A549 treated with Mapracorat at 1 μM for 4 hours (cell line): ENCODE data around the gene RBL1. TPM values are rescaled to one million over a fixed set of nuclear protein-coding genes. Genes with fewer than 3 reads are reported as not detected.

Experiments used
- total RNA-seq: library from RNA; stranded (reverse); fragments of 200-300 nt; extraction: Qiagen RNA extraction; gene quantifications from 5 replicates; pipeline ENCODE4 v1.2.3, GENCODE V29; 2022

The RBL1 gene, protein sequence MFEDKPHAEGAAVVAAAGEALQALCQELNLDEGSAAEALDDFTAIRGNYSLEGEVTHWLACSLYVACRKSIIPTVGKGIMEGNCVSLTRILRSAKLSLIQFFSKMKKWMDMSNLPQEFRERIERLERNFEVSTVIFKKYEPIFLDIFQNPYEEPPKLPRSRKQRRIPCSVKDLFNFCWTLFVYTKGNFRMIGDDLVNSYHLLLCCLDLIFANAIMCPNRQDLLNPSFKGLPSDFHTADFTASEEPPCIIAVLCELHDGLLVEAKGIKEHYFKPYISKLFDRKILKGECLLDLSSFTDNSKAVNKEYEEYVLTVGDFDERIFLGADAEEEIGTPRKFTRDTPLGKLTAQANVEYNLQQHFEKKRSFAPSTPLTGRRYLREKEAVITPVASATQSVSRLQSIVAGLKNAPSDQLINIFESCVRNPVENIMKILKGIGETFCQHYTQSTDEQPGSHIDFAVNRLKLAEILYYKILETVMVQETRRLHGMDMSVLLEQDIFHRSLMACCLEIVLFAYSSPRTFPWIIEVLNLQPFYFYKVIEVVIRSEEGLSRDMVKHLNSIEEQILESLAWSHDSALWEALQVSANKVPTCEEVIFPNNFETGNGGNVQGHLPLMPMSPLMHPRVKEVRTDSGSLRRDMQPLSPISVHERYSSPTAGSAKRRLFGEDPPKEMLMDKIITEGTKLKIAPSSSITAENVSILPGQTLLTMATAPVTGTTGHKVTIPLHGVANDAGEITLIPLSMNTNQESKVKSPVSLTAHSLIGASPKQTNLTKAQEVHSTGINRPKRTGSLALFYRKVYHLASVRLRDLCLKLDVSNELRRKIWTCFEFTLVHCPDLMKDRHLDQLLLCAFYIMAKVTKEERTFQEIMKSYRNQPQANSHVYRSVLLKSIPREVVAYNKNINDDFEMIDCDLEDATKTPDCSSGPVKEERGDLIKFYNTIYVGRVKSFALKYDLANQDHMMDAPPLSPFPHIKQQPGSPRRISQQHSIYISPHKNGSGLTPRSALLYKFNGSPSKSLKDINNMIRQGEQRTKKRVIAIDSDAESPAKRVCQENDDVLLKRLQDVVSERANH
- 8.8 to 10.7 TPM (median 10.0 TPM) in 5 replicates for total RNA-seq

DNA sequence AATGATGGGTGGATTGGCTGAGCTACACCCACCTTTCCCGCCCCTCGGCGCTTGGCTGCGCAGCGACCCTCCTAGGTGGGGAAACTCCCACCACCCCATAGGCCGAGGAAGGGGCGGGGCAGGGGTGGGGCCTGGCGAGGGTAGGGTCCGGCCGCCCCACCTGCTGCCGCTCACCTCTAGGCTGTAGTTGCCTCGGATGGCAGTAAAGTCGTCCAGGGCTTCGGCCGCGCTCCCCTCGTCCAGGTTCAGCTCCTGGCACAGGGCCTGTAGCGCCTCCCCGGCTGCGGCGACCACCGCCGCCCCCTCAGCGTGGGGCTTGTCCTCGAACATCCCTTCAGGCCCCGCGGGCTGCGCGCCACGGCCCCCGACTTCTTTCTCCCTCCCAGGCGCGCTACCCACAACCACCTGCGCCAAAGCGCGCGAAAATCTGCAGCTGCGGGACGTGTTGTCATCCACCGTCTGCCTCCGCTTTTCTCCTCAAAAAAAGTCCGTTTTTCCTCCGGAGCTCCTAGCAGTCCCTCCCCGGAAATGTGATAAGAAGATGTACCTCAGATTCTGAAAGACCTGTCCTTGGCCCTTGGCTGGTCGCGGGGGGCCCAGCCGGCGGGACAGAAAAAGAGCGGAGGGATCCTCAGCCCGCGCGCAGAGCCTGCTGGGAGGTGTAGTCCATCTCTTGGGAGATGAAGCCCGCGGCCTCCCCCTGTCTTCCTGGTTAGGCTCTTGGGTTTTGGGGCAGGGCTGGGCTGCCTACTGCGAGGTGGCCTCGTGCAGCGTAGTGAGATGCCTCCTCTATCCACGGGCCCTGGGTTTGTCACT lies at the start of gene RBL1:
Gene RBL1, minus strand, starts transcription at position 399 of the 816 bp plus-strand sequence. Its CDS starts 69 bp downstream, at position 330.

DNA sequence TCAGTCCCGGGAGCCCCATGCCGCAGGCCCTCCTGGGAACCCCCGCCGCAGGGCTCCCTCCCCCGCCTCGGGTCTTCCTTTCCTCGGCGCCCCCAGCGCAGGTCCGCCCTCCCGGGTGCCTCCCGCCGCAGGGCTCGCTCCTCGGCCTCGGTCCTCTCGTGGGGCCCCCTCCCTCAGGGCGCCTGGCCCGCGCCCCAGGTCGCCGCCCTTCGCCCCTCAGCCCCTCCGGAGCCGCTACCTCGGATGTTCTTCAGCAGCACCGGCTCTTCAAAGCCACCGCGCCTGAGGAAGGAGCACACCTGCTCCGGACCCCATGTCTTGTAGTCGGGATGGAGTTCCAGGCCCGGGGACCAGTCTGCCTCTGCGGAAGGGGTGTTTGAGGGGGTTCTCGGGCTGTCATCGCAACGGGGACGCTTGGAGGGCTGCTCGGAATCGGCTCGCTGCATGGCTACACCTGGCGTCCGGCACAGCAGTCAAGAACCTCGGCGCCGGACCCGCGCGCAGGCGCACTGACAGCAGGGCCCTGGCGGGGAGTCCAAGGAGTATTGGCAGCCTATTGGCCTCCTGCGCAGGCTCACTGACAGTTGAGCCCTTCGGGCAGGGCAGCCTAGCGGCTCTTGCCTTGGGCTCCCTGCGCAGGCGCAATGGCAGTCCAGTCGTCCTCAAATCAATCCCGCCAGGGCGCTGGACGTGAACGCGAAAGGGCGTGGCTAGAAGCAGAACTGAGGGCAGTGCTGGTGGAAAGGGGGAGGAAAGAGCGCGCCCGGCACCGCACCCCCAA lies 144.4 kb downstream of the RBL1 start, which contains the start of gene SAMHD1:
Gene SAMHD1, minus strand, starts transcription at position 511 of the 781 bp plus-strand sequence. Its CDS starts 65 bp downstream, at position 446.

Other genes starting within 250 kb of the RBL1 start
- not detected in 5 replicates for gene TLDC2, start 219.9 kb downstream of the RBL1 start, total RNA-seq
- gene SAMHD1, start 144.3 kb downstream of the RBL1 start, total RNA-seq: 7.4 to 9.2 TPM (median 8.2 TPM) in 5 replicates
- 249 to 273 TPM (median 259 TPM) in 5 replicates for gene RPN2, start 83.3 kb upstream of the RBL1 start, total RNA-seq
- 0.84 to 1.2 TPM (median 1.1 TPM) in 5 replicates for gene MROH8, start 83.6 kb upstream of the RBL1 start, total RNA-seq
- gene GHRH, start 165.8 kb upstream of the RBL1 start, total RNA-seq: not detected in 5 replicates
- 82.6 to 96.6 TPM (median 91.9 TPM) in 5 replicates for gene MANBAL, start 193.7 kb upstream of the RBL1 start, total RNA-seq